Activated CD4-positive, CD25-positive, alpha-beta regulatory T cell treated with anti-CD3 and anti-CD28 coated beads, Interleukin-2, amount 50 U/mL, for 24 hours (primary cell): Measurements from ENCODE around the gene PRKAR1A.
"Not testable (repeated sequence)": the region's sequence is repeated elsewhere in the genome, so short reads cannot be mapped to it uniquely, and the experiment has no call there.

Source experiments
- ATAC-seq, 2 donors: fragments of 150-1000 bp; cut with Tn5 transposase; one replicate each; pipeline ENCODE4 v1.10.0; 2021; ENCODE audit warnings: mild to moderate bottlenecking in 1 of 2, moderate library complexity in 1 of 2

The PRKAR1A gene

GRCh38 chr17:68512247-68512959, at the start of gene PRKAR1A:
TSS of gene PRKAR1A (plus strand) at chr17:68512430. CDS start at chr17:68515400, 2,970 bp downstream.
- ATAC-seq, result peak; percentile 91 to 92

GRCh38 chr17:68463211-68464019, 48.8 kb upstream of the PRKAR1A start:
- no peak for ATAC-seq

GRCh38 chr17:68468334-68468733, 43.9 kb upstream of the PRKAR1A start:
- no peak for ATAC-seq

- no peak for ATAC-seq
Observed at GRCh38 chr17:68468788-68469187, 43.4 kb upstream of the PRKAR1A start.

GRCh38 chr17:68470961-68471360, 41.3 kb upstream of the PRKAR1A start:
- ATAC-seq, result no peak

GRCh38 chr17:68480885-68481284, 31.3 kb upstream of the PRKAR1A start:
- no peak for ATAC-seq

- no peak for ATAC-seq
Observed at GRCh38 chr17:68482576-68483041, 29.6 kb upstream of the PRKAR1A start.

- no peak for ATAC-seq
Observed at GRCh38 chr17:68484458-68484857, 27.8 kb upstream of the PRKAR1A start.

- no peak for ATAC-seq
Observed at GRCh38 chr17:68489919-68490318, 22.3 kb upstream of the PRKAR1A start.

GRCh38 chr17:68491381-68492231, 20.6 kb upstream of the PRKAR1A start:
- no peak for ATAC-seq

- ATAC-seq, result not testable (repeated sequence)
Observed at GRCh38 chr17:68492394-68493054, 19.7 kb upstream of the PRKAR1A start.

- no peak for ATAC-seq
Observed at GRCh38 chr17:68495081-68495480, 17.1 kb upstream of the PRKAR1A start.

GRCh38 chr17:68497885-68498319, 14.3 kb upstream of the PRKAR1A start:
- peak in 1 of 2 donors; percentile 78 for ATAC-seq

GRCh38 chr17:68498479-68499326, 13.5 kb upstream of the PRKAR1A start:
- no peak for ATAC-seq

- ATAC-seq, result no peak
Observed at GRCh38 chr17:68499587-68499986, 12.6 kb upstream of the PRKAR1A start.

- no peak for ATAC-seq
Observed at GRCh38 chr17:68501074-68501473, 11.2 kb upstream of the PRKAR1A start.

- ATAC-seq, result no peak
Observed at GRCh38 chr17:68505951-68506350, 6.3 kb upstream of the PRKAR1A start.

GRCh38 chr17:68507576-68507975, 4.7 kb upstream of the PRKAR1A start:
- no peak for ATAC-seq

GRCh38 chr17:68509141-68510057, 2.8 kb upstream of the PRKAR1A start:
- no peak for ATAC-seq

- ATAC-seq, result no peak
Observed at GRCh38 chr17:68511254-68511670, 968 bp upstream of the PRKAR1A start.
